A673 (cell line): ENCODE data around the gene CHCHD3.

Experiments
- EZH2 ChIP-seq: fragments of 200-600 bp; sonication (generic); IDR thresholded peaks from 2 replicates; pipeline ENCODE4 v1.6.1; 2017; ENCODE audit warnings: borderline replicate concordance, low read depth, mild to moderate bottlenecking, mixed read lengths, antibody characterized with exemption, low read length; ENCODE audit not compliant: poor library complexity, severe bottlenecking
- TF ChIP-seq, protein P1 (sequence below): fragments of 300-800, 200-600 bp; sonication (generic); conservative IDR thresholded peaks from 2 replicates; pipeline ENCODE4 v1.5.1; 2017; ENCODE audit warnings: low read depth, mild to moderate bottlenecking, antibody characterized with exemption, low read length, moderate library complexity, mixed read lengths

DNA sequence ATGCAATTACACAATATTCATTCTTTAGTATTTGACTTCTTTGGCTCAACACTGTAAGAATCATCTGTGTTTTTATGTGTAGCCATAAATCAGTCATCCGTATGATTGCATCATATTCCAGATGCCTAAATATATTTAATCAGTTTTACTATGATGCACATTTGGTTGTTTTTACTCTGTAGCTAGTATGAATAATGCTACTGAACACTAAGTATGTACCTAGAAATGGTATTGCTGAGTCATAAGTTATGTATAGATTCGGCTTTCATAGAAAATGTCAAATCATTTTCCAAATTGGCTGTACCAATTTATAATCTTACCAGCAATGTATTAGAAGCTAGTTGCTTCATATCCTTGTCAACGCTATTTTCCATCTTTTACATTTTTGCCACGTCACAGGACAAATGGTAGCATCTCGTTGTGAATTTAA lies 308.3 kb downstream of the CHCHD3 start:
- TF ChIP-seq, protein P1, sequence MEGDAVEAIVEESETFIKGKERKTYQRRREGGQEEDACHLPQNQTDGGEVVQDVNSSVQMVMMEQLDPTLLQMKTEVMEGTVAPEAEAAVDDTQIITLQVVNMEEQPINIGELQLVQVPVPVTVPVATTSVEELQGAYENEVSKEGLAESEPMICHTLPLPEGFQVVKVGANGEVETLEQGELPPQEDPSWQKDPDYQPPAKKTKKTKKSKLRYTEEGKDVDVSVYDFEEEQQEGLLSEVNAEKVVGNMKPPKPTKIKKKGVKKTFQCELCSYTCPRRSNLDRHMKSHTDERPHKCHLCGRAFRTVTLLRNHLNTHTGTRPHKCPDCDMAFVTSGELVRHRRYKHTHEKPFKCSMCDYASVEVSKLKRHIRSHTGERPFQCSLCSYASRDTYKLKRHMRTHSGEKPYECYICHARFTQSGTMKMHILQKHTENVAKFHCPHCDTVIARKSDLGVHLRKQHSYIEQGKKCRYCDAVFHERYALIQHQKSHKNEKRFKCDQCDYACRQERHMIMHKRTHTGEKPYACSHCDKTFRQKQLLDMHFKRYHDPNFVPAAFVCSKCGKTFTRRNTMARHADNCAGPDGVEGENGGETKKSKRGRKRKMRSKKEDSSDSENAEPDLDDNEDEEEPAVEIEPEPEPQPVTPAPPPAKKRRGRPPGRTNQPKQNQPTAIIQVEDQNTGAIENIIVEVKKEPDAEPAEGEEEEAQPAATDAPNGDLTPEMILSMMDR = no peak
- no peak for TF ChIP-seq EZH2
